ENCODE measurements around the gene ECHDC3.

DNA sequence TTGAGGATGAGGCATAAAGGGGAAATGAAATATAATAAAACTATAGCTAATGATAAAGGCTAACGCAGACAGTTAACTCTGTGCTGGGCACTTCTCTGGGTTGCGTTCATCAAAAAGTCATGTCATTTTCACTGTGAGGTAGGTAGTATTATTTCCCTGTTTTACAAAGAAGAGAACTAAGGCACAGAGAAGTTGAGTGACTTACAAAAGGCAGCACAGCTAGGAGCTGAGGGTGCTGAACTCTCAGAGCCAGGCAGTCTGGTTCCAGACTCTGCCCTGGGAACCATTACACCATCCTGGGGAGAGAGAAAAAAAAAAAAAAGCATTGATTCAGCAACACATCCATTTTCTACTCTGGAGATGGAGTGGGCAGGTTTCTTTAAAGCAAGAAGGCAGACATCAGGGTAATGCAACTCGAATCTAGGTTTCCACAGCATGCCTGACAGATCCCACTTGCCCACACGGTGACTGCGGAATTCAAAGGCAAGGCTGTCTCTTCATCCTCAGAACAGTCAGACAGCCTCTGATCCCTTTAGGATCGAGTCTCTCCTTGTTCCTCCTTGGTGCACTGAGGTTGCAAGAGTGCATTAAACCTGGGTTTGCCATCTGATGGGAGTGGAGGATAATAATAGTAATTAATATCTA lies 40.6 kb upstream of the ECHDC3 start:
- TF ChIP-seq, protein P1, sequence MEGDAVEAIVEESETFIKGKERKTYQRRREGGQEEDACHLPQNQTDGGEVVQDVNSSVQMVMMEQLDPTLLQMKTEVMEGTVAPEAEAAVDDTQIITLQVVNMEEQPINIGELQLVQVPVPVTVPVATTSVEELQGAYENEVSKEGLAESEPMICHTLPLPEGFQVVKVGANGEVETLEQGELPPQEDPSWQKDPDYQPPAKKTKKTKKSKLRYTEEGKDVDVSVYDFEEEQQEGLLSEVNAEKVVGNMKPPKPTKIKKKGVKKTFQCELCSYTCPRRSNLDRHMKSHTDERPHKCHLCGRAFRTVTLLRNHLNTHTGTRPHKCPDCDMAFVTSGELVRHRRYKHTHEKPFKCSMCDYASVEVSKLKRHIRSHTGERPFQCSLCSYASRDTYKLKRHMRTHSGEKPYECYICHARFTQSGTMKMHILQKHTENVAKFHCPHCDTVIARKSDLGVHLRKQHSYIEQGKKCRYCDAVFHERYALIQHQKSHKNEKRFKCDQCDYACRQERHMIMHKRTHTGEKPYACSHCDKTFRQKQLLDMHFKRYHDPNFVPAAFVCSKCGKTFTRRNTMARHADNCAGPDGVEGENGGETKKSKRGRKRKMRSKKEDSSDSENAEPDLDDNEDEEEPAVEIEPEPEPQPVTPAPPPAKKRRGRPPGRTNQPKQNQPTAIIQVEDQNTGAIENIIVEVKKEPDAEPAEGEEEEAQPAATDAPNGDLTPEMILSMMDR (IDR thresholded peaks at IDR 0.05), result no peak
- TF ChIP-seq POLR2A (IDR thresholded peaks at IDR 0.05), result no peak
